Measurements from ENCODE around the gene DMXL1.
"Not testable (repeated sequence)": the region's sequence is repeated elsewhere in the genome, so short reads cannot be mapped to it uniquely, and the experiment has no call there.

The DMXL1 gene

DNA sequence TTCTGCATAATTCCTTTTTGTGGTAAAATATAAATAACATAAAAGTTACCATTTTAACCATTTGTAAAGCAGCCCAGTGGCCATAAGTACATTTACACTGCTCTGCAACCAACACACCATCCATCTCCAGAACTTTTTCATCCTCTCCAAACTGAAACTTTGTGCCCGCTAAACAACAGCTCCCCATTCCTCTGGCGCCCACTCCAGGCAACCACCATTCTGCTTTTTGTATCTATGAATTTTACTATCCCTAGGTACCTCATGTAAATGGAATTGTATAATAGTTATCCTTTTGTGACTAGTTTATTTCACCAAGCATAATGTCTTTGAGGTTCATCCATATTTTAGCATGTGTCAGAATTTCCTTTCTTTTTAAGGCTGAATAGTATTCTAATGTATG is 141.1 kb downstream of the DMXL1 start:
- H3K27ac ChIP-seq (ENCODE audit: low read depth, low read length, severe bottlenecking): no peak overlapping the region
- no CpG with 5 or more reads among the region's 2 CpGs for WGBS, 2 experiments (ENCODE audit: insufficient coverage in 2 of 2)

DNA sequence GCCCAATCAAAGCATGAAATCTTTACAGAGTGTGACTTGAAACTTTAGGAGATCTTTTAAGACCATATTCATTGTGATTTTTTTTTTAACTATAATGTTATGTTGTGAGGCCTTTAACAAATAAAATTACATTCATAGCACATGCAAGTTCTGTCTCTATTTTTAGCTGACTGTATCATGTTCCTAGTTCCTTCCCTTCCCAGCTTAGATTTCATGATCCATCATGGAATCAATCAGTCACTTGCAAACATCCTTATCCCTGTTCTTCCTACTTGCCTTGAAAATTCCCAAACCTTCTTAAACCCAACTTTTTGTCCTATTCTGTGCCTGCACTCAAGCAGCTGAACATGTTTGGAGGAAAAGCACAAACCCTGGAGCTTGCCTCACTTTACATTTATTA is 141.8 kb downstream of the DMXL1 start:
- H3K36me3 ChIP-seq (ENCODE audit: control insufficient read depth, insufficient read depth, low read length): no peaks in the 10 kb centered on the region
- H3K9me3 ChIP-seq (ENCODE audit: control insufficient read depth, low read length): no peaks in the 10 kb centered on the region
- H3K27ac ChIP-seq (ENCODE audit: low read depth, low read length, severe bottlenecking): no peak overlapping the region
- no peaks in the 10 kb centered on the region for H3K4me1 ChIP-seq (ENCODE audit: control insufficient read depth, insufficient read depth, low read length, poor library complexity, severe bottlenecking)
- no peak overlapping the region for H3K4me3 ChIP-seq (ENCODE audit: extremely low read depth, insufficient read depth, low read length, poor library complexity, severe bottlenecking)

More for the DNA sequence above, 141.1 kb downstream of the DMXL1 start:
- H3K4me3 ChIP-seq (ENCODE audit: extremely low read depth, insufficient read depth, low read length, poor library complexity, severe bottlenecking): no peak overlapping the region
- H3K4me1 ChIP-seq (ENCODE audit: control insufficient read depth, insufficient read depth, low read length, poor library complexity, severe bottlenecking): no peaks in the 10 kb centered on the region
- H3K36me3 ChIP-seq (ENCODE audit: control insufficient read depth, insufficient read depth, low read length): no peaks in the 10 kb centered on the region
- H3K9me3 ChIP-seq (ENCODE audit: control insufficient read depth, low read length): no peaks in the 10 kb centered on the region

DNA sequence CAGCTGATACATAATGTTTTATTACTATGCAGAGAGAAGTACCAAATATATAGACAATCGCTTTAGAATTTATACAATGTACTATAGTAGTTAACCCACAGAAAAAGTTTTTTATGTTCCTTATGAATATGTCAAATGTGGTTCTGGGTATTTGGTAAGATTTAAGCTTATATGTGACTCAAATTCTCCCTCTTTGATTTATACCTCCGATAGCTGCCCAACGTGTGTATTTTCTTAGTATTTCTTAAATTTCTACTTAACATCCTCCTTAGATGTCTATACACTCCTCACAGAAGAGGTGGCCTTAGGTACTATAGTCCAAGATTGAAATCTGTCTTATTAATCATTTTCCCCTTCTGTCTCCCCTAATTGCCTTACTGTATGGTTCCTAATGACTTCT is 146.3 kb downstream of the DMXL1 start:
- Histone ChIP-seq H3K4me3 (ENCODE audit: extremely low read depth, insufficient read depth, low read length, poor library complexity, severe bottlenecking) (no peak overlapping the region), H3K4me1 (ENCODE audit: control insufficient read depth, insufficient read depth, low read length, poor library complexity, severe bottlenecking) (no peaks in the 10 kb centered on the region), H3K27ac (ENCODE audit: low read depth, low read length, severe bottlenecking) (no peak overlapping the region), H3K9me3 (ENCODE audit: control insufficient read depth, low read length) (no peaks in the 10 kb centered on the region), H3K36me3 (ENCODE audit: control insufficient read depth, insufficient read depth, low read length) (no peaks in the 10 kb centered on the region)
- 40% methylated on average over 1 of the region's 3 CpGs; no CpG with 5 or more reads in 1 of the 2 experiments for WGBS, 2 experiments (ENCODE audit: insufficient coverage in 2 of 2)

DNA sequence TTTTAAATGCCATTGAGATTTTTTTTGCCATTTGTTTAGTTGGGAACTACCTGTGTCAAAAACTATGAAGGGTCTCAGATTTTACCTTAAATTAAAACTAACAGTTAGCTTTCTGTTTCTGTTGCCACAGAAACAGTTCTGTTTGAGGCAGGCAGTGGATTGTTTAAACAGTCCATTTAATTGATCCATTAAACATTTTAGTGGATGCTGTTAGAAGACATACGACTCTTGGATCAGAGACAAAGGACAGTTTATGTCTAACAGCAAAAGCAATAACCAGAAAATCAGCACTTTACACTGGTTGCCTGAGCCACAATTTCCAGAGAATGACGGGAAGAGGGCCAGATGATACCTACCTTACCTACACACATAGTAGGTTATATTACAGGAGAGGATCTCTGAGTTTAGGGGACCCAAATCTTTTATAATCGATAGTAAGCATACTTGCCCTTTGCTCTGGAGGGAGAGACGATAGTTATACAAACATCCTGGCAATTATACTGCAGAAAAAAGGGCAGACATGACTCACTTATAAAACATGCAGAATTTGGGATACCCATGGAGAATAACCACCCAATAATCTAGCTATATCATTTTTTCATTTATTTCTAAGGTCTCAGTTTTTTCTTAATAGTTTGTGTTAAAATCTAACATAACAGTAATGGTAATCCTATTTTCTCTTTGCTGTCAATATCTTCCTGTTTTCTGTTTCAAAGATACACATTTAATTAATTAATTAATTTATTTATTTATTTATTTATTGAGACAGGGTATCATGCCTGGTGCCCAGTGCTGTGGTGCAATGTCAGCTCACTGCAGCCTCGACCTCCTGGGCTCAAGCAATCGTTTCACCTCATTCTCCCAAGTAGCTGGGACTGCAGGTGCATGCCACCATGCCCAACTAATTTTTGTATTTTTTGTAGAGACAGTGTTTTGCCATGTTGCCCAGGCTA is 148.2 kb downstream of the DMXL1 start:
- Histone ChIP-seq H3K4me3 (ENCODE audit: extremely low read depth, insufficient read depth, low read length, poor library complexity, severe bottlenecking) (no peak overlapping the region), H3K36me3 (ENCODE audit: control insufficient read depth, insufficient read depth, low read length) (no peaks in the 10 kb centered on the region), H3K9me3 (ENCODE audit: control insufficient read depth, low read length) (no peaks in the 10 kb centered on the region), H3K4me1 (ENCODE audit: control insufficient read depth, insufficient read depth, low read length, poor library complexity, severe bottlenecking) (no peaks in the 10 kb centered on the region), H3K27ac (ENCODE audit: low read depth, low read length, severe bottlenecking) (no peak overlapping the region)
- WGBS, 2 experiments (ENCODE audit: insufficient coverage in 2 of 2): 98 to 100% methylated on average over 2 to 5 of the region's 6 CpGs

DNA sequence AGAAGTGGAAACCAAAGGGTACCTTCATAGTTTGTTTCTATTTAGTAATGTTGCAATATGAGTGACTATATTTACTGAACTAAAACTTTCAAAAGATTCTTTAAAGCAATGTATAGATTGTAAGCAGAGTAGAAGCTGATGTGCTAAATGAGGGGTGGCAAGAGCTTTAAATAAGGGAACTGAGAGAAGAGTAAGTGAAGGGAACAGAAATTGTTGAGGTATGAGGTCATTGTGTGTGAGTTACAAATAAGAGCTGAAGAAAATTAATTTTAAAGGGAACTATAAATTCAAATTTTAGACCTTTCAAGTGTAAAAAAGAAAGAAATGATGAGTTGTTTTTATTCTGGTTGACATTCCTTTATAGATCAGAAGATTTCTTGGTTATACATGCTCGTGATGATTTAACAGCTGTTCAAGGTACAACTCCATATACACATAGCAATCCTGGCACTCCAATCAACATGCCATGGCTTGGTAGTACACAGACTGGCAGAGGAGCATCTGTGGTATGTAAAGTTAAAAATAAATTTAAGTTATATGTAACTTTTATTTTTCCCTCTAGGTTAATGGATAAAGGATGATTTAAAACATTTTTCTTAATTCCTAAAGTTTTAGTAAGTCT is 149.8 kb downstream of the DMXL1 start:
- H3K4me1 ChIP-seq (ENCODE audit: control insufficient read depth, insufficient read depth, low read length, poor library complexity, severe bottlenecking): no peaks in the 10 kb centered on the region
- no peaks in the 10 kb centered on the region for H3K9me3 ChIP-seq (ENCODE audit: control insufficient read depth, low read length)
- no peaks in the 10 kb centered on the region for H3K36me3 ChIP-seq (ENCODE audit: control insufficient read depth, insufficient read depth, low read length)
- WGBS, 2 experiments (ENCODE audit: insufficient coverage in 2 of 2): no CpG with 5 or more reads among the region's 1 CpG
- no peak overlapping the region for H3K27ac ChIP-seq (ENCODE audit: low read depth, low read length, severe bottlenecking)
- H3K4me3 ChIP-seq (ENCODE audit: extremely low read depth, insufficient read depth, low read length, poor library complexity, severe bottlenecking): no peak overlapping the region

DNA sequence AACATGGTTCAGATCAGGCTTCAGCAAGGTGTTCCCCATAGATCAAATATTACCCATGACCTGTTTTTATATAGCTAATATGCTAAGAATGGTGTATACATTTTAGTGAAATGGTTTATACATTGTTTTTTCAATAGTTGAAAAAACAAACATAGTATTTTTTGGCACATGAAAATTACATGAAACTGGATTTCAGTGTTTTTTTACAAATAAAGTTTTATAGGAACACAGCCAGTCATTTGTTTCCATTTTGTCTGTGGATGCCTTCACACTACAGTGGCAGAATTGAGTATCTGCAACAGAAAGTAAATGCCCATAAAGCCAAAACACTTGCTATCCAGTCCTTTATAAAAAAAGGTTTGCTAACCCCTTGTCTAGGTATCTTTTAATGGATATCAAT is 150.4 kb downstream of the DMXL1 start:
- Histone ChIP-seq H3K4me1 (ENCODE audit: control insufficient read depth, insufficient read depth, low read length, poor library complexity, severe bottlenecking) (no peaks in the 10 kb centered on the region), H3K27ac (ENCODE audit: low read depth, low read length, severe bottlenecking) (no peak overlapping the region), H3K9me3 (ENCODE audit: control insufficient read depth, low read length) (no peaks in the 10 kb centered on the region), H3K36me3 (ENCODE audit: control insufficient read depth, insufficient read depth, low read length) (no peaks in the 10 kb centered on the region), H3K4me3 (ENCODE audit: extremely low read depth, insufficient read depth, low read length, poor library complexity, severe bottlenecking) (no peak overlapping the region)

DNA sequence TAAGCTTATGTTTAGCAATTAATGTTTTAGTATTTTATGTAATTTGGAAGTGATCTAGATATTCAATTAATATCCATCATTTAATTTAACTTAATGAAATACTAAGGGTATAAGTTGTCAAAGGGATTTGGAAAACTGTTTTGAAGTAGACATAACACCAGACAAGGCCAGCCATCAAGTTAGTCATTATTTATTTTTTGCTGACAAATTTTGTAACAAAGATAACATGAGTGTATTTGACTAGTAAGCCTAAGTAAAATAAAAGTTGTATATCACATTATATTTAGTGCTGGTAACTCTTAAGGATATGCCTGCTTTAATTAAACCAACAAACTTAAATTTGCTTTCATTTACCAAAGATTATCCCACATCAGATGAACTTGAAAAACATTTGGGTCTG is 159.1 kb downstream of the DMXL1 start:
- no peak overlapping the region for H3K27ac ChIP-seq (ENCODE audit: low read depth, low read length, severe bottlenecking)
- no peak overlapping the region for H3K4me3 ChIP-seq (ENCODE audit: extremely low read depth, insufficient read depth, low read length, poor library complexity, severe bottlenecking)
- no peaks in the 10 kb centered on the region for H3K4me1 ChIP-seq (ENCODE audit: control insufficient read depth, insufficient read depth, low read length, poor library complexity, severe bottlenecking)
- peaks cover 6% of the 10 kb centered on the region for H3K36me3 ChIP-seq (ENCODE audit: control insufficient read depth, insufficient read depth, low read length)
- H3K9me3 ChIP-seq (ENCODE audit: control insufficient read depth, low read length): no peaks in the 10 kb centered on the region

DNA sequence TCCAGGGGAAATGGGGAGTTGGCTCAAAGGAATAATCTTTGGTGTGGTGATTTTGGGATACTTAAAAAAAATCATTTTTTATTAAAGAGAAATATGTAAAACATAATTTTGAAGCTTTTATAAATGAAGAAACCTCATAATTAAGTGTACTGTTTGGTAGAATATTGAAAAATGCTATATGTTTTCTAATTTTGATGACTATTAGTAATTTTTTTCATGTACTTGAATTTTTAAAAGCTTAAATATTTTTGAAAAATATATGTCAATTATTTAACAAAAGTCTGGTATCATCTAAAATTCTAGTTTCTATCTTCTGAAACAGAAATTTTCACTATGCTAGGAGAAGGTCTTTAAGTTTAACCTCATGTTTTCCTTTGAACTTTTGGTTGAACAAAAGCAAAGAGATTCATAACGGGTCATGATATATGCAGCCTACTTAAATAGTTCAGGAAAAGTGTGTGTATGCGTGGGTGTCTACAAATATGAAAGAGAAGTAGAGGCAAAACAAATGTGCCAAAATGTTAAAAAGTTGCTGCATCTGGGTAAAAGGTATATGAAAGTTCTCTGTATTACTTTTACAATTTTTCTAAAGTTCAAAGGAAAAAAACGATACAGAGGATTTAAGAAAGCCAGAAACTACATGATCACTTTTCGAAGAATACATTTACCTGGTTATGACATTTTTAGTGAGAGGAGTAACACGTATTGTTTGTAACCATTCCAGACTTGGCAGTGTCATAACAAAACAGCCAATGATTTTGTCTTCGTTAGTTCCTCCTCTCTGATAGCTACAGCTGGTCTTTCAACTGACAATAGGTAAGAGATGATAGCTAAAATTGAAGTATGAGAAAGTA is 167.6 kb downstream of the DMXL1 start:
- no peaks in the 10 kb centered on the region for H3K9me3 ChIP-seq (ENCODE audit: control insufficient read depth, low read length)
- no peak overlapping the region for H3K4me3 ChIP-seq (ENCODE audit: extremely low read depth, insufficient read depth, low read length, poor library complexity, severe bottlenecking)
- H3K36me3 ChIP-seq (ENCODE audit: control insufficient read depth, insufficient read depth, low read length): peaks cover 6% of the 10 kb centered on the region
- no peaks in the 10 kb centered on the region for H3K4me1 ChIP-seq (ENCODE audit: control insufficient read depth, insufficient read depth, low read length, poor library complexity, severe bottlenecking)
- no peak overlapping the region for H3K27ac ChIP-seq (ENCODE audit: low read depth, low read length, severe bottlenecking)
- WGBS, 2 experiments (ENCODE audit: insufficient coverage in 2 of 2): 95 to 100% methylated on average over 3 to 4 of the region's 6 CpGs

DNA sequence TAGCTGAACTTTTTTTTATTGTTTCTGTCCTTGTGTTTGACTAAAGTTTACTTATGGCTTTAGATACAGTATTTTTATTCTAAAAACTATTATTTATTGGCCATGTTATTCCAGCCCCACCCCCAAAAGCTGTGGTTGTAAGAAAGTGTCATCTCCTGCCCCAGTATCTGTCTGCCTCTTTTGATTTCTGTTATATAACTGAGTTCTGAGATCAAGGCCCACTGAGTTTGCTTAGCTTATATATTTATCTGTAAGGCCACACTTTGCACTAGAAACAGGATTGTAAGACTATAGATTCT is 168.2 kb downstream of the DMXL1 start:
- H3K4me1 ChIP-seq (ENCODE audit: control insufficient read depth, insufficient read depth, low read length, poor library complexity, severe bottlenecking): no peaks in the 10 kb centered on the region

DNA sequence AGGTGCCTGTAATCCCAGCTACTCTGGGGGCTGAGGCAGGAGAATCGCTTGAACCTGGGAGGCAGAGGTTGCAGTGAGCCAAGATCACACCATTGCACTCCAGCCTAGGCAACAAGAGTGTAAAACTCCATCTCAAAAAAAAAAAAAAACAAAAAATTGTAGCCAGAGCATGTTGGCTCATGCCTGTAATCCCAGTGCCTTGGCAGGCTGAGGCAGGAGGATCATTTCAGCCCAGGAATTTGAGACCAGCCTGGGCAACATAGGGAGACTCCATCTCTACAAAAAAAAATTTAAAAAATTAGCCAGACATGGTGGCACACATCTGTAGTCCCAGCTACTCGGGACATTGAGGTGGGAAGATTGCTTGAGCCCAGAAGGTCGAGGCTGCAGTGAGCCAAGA is 168.9 kb downstream of the DMXL1 start:
- not testable (repeated sequence) for H3K9me3 ChIP-seq (ENCODE audit: control insufficient read depth, low read length); H3K4me1 ChIP-seq (ENCODE audit: control insufficient read depth, insufficient read depth, low read length, poor library complexity, severe bottlenecking); H3K4me3 ChIP-seq (ENCODE audit: extremely low read depth, insufficient read depth, low read length, poor library complexity, severe bottlenecking); H3K27ac ChIP-seq (ENCODE audit: low read depth, low read length, severe bottlenecking); H3K36me3 ChIP-seq (ENCODE audit: control insufficient read depth, insufficient read depth, low read length)
- no CpG with 5 or more reads among the region's 3 CpGs for WGBS, 2 experiments (ENCODE audit: insufficient coverage in 2 of 2)

More for the DNA sequence above, 168.2 kb downstream of the DMXL1 start:
- Histone ChIP-seq H3K36me3 (ENCODE audit: control insufficient read depth, insufficient read depth, low read length) (peaks cover 3% of the 10 kb centered on the region), H3K27ac (ENCODE audit: low read depth, low read length, severe bottlenecking) (no peak overlapping the region), H3K4me3 (ENCODE audit: extremely low read depth, insufficient read depth, low read length, poor library complexity, severe bottlenecking) (no peak overlapping the region), H3K9me3 (ENCODE audit: control insufficient read depth, low read length) (no peaks in the 10 kb centered on the region)

DNA sequence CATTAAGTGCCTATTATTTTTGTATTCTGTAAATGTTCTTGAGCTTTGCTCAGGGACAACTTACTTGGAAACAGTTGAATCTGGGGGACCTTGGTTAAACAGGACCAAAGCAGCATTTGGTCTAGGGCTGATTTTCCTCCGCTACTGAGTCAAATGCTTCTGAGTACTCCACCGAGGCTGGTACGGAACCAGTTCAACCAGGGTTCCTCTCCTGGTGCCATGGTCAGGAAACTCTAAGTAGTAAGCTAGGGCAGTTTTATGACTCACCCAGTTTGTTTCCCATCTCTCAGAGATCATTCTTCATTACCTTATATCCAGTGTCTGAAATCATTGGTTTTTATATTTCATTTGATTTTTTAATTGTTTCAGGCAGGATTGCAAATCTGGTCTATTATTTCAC is 173.0 kb downstream of the DMXL1 start:
- Histone ChIP-seq H3K27ac (ENCODE audit: low read depth, low read length, severe bottlenecking) (no peak overlapping the region), H3K9me3 (ENCODE audit: control insufficient read depth, low read length) (no peaks in the 10 kb centered on the region), H3K4me1 (ENCODE audit: control insufficient read depth, insufficient read depth, low read length, poor library complexity, severe bottlenecking) (no peaks in the 10 kb centered on the region), H3K36me3 (ENCODE audit: control insufficient read depth, insufficient read depth, low read length) (no peaks in the 10 kb centered on the region), H3K4me3 (ENCODE audit: extremely low read depth, insufficient read depth, low read length, poor library complexity, severe bottlenecking) (no peak overlapping the region)
- 97 to 100% methylated on average over 1 to 3 of the region's 3 CpGs for WGBS, 2 experiments (ENCODE audit: insufficient coverage in 2 of 2)

Measured in mesodermal cell (in vitro differentiated cells).